ENCODE data around the gene KMT2E.

GRCh38 chr7:105102557-105103352 is 88.8 kb downstream of the KMT2E start:
- TF ChIP-seq POLR2A (IDR thresholded peaks at IDR 0.05; ENCODE audit: low read depth, low read length), result no peak
- no peak for TF ChIP-seq TAF1 (IDR thresholded peaks at IDR 0.05; ENCODE audit: borderline replicate concordance, low read depth, low read length)

Measured in GM12892 (cell line).